Measurements from ENCODE around the gene BDKRB2. TPM values are rescaled to one million over a fixed set of nuclear protein-coding genes. Genes with fewer than 3 reads are reported as not detected.

The BDKRB2 gene
- polyA plus RNA-seq, 1 experiment = 26.8 TPM

GRCh38 chr14:96191841-96192462, 12.7 kb upstream of the BDKRB2 start:
- DNase-seq (ENCODE audit: low read depth) = no peak
- no peak for TF ChIP-seq CTCF (IDR thresholded peaks at IDR 0.05; ENCODE audit: insufficient read depth, low read depth, low read length)
- no peak overlapping the region for H3K4me3 ChIP-seq (ENCODE audit: low read depth, low read length)
- POLR2A ChIA-PET = no interaction called here
- no peaks in the 10 kb centered on the region; the same call in 1 of the 2 replicates for H3K27me3 ChIP-seq (ENCODE audit: control insufficient read depth, insufficient read depth, low read length)
- H3K36me3 ChIP-seq (ENCODE audit: control insufficient read depth, insufficient read depth, low read length) = no peaks in the 10 kb centered on the region
- CTCF ChIA-PET = interaction anchor here (1.6 kb wide), 1 partner anchor 91 kb away, joined by 5 read pairs; no protein-coding TSS in a partner anchor

DNA sequence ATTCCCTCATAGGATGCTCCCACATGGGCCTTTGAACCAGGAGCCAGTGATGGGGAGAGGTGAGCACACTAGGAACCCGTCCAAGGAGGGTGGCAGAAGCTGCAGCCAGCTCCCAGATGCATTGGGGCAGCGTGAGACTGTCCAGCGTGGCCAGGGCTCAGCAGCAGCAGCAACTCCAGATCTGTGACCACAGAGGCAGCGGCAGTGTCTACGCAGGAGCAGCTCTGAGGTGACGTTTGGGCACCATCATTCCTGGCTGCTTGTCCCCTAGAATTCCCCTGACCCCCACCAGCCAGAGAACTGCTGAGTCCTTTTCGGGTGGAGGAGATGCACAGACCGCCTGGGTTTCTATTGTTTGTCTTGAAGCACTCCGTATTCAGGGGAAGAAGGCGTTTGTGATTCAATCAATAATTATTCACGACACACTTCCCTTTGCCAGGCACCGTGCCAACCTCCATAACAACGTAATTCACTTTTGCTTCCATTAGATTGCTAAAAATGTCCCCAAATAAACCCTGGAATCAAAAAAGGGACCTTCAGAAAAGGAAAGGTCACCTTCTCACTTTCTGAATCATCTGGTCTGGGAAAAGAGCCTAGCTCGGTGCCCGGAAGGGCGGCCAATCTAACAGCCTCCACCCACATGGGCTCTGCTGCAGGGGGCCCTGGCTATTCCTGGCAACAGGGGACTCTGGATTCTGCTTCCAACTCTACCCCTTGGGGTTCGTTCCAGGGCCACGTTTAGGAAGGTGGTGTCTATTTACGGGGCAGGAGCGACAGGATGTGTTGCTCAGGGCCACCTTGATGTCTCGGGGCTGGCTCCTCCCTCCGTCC, 11.4 kb upstream of the BDKRB2 start:
- H3K4me3 ChIP-seq (ENCODE audit: low read depth, low read length) = no peak overlapping the region
- H3K36me3 ChIP-seq (ENCODE audit: control insufficient read depth, insufficient read depth, low read length) = no peaks in the 10 kb centered on the region
- DNase-seq (ENCODE audit: low read depth) = no peak
- no peaks in the 10 kb centered on the region; the same call in 1 of the 2 replicates for H3K27me3 ChIP-seq (ENCODE audit: control insufficient read depth, insufficient read depth, low read length)
- CTCF ChIA-PET = interaction anchor here (1.6 to 2.1 kb wide), 2 partner anchors 10 to 82 kb away, joined by 7 read pairs; no protein-coding TSS in a partner anchor
- TF ChIP-seq CTCF (IDR thresholded peaks at IDR 0.05; ENCODE audit: insufficient read depth, low read depth, low read length) = no peak
- POLR2A ChIA-PET = no interaction called here

- ChIA-PET POLR2A (no interaction called here), CTCF (interaction anchor here (0.6 to 2.1 kb wide), 3 partner anchors 9 to 103 kb away, joined by 3 to 7 read pairs (median 7); no protein-coding TSS in a partner anchor)
- H3K27me3 ChIP-seq (ENCODE audit: control insufficient read depth, insufficient read depth, low read length) = no peaks in the 10 kb centered on the region; the same call in 1 of the 2 replicates
- no peak for TF ChIP-seq CTCF (IDR thresholded peaks at IDR 0.05; ENCODE audit: insufficient read depth, low read depth, low read length)
- DNase-seq (ENCODE audit: low read depth) = no peak
- no peaks in the 10 kb centered on the region for H3K36me3 ChIP-seq (ENCODE audit: control insufficient read depth, insufficient read depth, low read length)
- H3K4me3 ChIP-seq (ENCODE audit: low read depth, low read length) = no peak overlapping the region
Observed at GRCh38 chr14:96194262-96194656, 10.4 kb upstream of the BDKRB2 start.

GRCh38 chr14:96194657-96195431, 9.8 kb upstream of the BDKRB2 start:
- H3K27me3 ChIP-seq (ENCODE audit: control insufficient read depth, insufficient read depth, low read length) = no peaks in the 10 kb centered on the region; the same call in 1 of the 2 replicates
- no peak for TF ChIP-seq CTCF (IDR thresholded peaks at IDR 0.05; ENCODE audit: insufficient read depth, low read depth, low read length)
- POLR2A ChIA-PET = no interaction called here
- CTCF ChIA-PET = interaction anchor here (0.6 to 2.1 kb wide), 3 partner anchors 9 to 102 kb away, joined by 3 to 7 read pairs (median 7); no protein-coding TSS in a partner anchor
- H3K4me3 ChIP-seq (ENCODE audit: low read depth, low read length) = no peak overlapping the region
- no peak for DNase-seq (ENCODE audit: low read depth)
- H3K36me3 ChIP-seq (ENCODE audit: control insufficient read depth, insufficient read depth, low read length) = no peaks in the 10 kb centered on the region

Data from BJ (cell line).